Gastroesophageal sphincter (tissue), 3 donors: ENCODE measurements around the gene FNDC11.
A peak's percentile ranks its signal among the peaks of the same experiment; 100 is the strongest.

Source experiments
- CTCF ChIP-seq, 4 experiments: fragments of 200-600 bp in 2 of 4; fragments of 450-650 bp in 2 of 4; sonication (generic) in 1 of 4; IDR thresholded peaks; one replicate each; pipeline ENCODE4 v1.5.1; 2017 to 2019; ENCODE audit warnings: antibody characterized with exemption in 4 of 4, mild to moderate bottlenecking in 2 of 4, moderate library complexity in 2 of 4
- POLR2A ChIP-seq, 2 donors: fragments of 450-650 bp; IDR thresholded peaks; one replicate each; pipeline ENCODE4 v1.6.1; 2017; ENCODE audit warnings: antibody characterized with exemption in 2 of 2, mild to moderate bottlenecking in 2 of 2, moderate library complexity in 1 of 2
- POLR2AphosphoS5 ChIP-seq: sonication (generic); formaldehyde crosslinking; IDR thresholded peaks from one replicate; pipeline ENCODE4 v1.6.1; 2017; ENCODE audit warnings: antibody characterized with exemption

GRCh38 chr20:63538204-63539091, 15.5 kb upstream of the FNDC11 start:
- no peak for TF ChIP-seq POLR2A (IDR thresholded peaks at IDR 0.05)
- TF ChIP-seq CTCF (IDR thresholded peaks at IDR 0.05) = peak in 1 of 4 experiments; percentile 32
- TF ChIP-seq POLR2AphosphoS5 = no peak
